BE2C (cell line): ENCODE data around the gene JAK3.

Experiments used
- DNase-seq: peaks from one replicate; pipeline ENCODE4 v3.0.0-alpha.2; 2020
- H3K27me3 ChIP-seq: fragments of 250-450 bp; sonication (Bioruptor Pico); 2 replicates; pipeline ENCODE4 v1.5.1; 2020; ENCODE audit warnings: mild to moderate bottlenecking
- H3K36me3 ChIP-seq: fragments of 250-450 bp; sonication (Bioruptor Pico); 2 replicates; pipeline ENCODE4 v1.5.1; 2020; ENCODE audit warnings: mild to moderate bottlenecking
- H3K4me1 ChIP-seq: fragments of 250-450 bp; sonication (Bioruptor Pico); 2 replicates; pipeline ENCODE4 v1.5.1; 2020
- H3K4me3 ChIP-seq: 2 replicates; pipeline ENCODE4 v1.5.1; 2011; ENCODE audit warnings: low read depth, low read length
- H3K9me3 ChIP-seq: fragments of 250-450 bp; sonication (Bioruptor Pico); 2 replicates; pipeline ENCODE4 v1.5.1; 2020
- TF ChIP-seq, protein P1 (sequence below): IDR thresholded peaks from 2 replicates; pipeline ENCODE4 v1.5.1; 2012; ENCODE audit warnings: mild to moderate bottlenecking, low read depth, low read length

Gene JAK3

GRCh38 chr19:17830567-17831418 lies 17.0 kb downstream of the JAK3 start:
- TF ChIP-seq, protein P1, sequence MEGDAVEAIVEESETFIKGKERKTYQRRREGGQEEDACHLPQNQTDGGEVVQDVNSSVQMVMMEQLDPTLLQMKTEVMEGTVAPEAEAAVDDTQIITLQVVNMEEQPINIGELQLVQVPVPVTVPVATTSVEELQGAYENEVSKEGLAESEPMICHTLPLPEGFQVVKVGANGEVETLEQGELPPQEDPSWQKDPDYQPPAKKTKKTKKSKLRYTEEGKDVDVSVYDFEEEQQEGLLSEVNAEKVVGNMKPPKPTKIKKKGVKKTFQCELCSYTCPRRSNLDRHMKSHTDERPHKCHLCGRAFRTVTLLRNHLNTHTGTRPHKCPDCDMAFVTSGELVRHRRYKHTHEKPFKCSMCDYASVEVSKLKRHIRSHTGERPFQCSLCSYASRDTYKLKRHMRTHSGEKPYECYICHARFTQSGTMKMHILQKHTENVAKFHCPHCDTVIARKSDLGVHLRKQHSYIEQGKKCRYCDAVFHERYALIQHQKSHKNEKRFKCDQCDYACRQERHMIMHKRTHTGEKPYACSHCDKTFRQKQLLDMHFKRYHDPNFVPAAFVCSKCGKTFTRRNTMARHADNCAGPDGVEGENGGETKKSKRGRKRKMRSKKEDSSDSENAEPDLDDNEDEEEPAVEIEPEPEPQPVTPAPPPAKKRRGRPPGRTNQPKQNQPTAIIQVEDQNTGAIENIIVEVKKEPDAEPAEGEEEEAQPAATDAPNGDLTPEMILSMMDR, result no peak
- H3K4me1 ChIP-seq, result no peaks in the 10 kb centered on the region
- H3K9me3 ChIP-seq, result no peaks in the 10 kb centered on the region
- peak; percentile 99 for DNase-seq
- H3K36me3 ChIP-seq, result no peaks in the 10 kb centered on the region
- H3K27me3 ChIP-seq, result no peaks in the 10 kb centered on the region
- H3K4me3 ChIP-seq, result peak overlapping the region; percentile 68

GRCh38 chr19:17829855-17830566 lies 17.8 kb downstream of the JAK3 start:
- Histone ChIP-seq H3K4me1 (no peaks in the 10 kb centered on the region), H3K27me3 (no peaks in the 10 kb centered on the region), H3K36me3 (no peaks in the 10 kb centered on the region), H3K4me3 (peak overlapping the region; percentile 68), H3K9me3 (no peaks in the 10 kb centered on the region)
- TF ChIP-seq, protein P1, result peak; percentile 11; the same call in 1 of the 2 replicates
- peak; percentile 84 for DNase-seq

DNA sequence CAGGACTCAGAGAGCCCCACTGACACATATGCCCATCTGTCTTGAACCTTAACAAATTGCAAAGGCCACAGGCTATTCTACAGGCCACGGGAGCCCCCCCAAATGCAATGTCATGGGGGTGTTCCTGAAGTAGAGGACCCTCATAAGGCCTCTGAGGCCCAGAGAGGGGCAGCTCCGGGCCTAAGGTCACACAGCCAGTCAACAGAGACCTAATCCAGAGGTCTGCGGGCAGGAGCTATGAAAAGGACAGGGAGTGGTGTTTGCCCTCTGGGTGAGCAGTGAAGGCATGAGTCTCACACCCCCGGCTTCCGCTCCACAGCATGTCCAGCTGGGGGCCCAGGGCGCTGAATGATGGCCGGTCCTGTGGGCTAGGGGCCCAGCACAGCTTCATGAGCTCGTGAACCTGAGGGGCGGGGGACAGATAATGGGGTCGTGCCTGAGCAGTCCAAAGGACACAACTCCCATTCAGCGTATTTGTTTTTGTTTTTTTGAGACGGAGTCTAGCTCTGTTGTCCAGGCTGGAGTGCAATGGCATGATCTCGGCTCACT lies 21.2 kb downstream of the JAK3 start:
- no peak for DNase-seq
- Histone ChIP-seq H3K9me3 (no peaks in the 10 kb centered on the region), H3K27me3 (no peaks in the 10 kb centered on the region), H3K4me3 (no peak overlapping the region), H3K4me1 (no peaks in the 10 kb centered on the region), H3K36me3 (no peaks in the 10 kb centered on the region)
- TF ChIP-seq, protein P1, result no peak

- H3K4me3 ChIP-seq, result no peak overlapping the region
- H3K36me3 ChIP-seq, result no peaks in the 10 kb centered on the region
- TF ChIP-seq, protein P1, result no peak
- no peaks in the 10 kb centered on the region for H3K27me3 ChIP-seq
- DNase-seq, result no peak
- no peaks in the 10 kb centered on the region for H3K9me3 ChIP-seq
- no peaks in the 10 kb centered on the region for H3K4me1 ChIP-seq
Observed at GRCh38 chr19:17824339-17824738, 23.4 kb downstream of the JAK3 start.

DNA sequence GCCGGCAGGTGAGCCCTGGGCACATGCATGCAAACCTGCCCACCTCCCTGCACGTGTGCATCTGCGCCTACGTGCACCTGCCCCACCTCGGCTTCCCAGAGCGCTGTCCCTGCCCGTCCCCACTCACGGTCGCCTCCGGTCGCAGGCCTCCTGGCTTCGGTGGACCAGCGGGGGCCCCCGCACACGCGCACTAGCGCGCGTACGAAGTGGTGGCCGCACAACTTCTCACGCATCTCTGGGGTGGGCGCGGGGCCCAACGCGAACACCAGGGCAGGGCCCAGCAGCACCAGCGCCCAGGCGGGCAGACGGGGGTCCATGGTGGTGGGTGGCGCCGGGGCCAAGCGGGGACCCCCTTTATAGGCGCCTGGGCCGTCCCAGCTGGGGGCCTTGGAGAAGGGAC lies 26.6 kb downstream of the JAK3 start, which contains the start of gene INSL3:
Gene INSL3, minus strand, starts transcription at position 330 of the 400 bp plus-strand sequence. Its CDS starts 13 bp downstream, at position 317.
- Histone ChIP-seq H3K36me3 (no peaks in the 10 kb centered on the region), H3K4me3 (no peak within 1 kb of the TSS), H3K4me1 (no peaks in the 10 kb centered on the region), H3K9me3 (no peaks in the 10 kb centered on the region; the same call in 1 of the 2 replicates), H3K27me3 (no peaks in the 10 kb centered on the region)
- TF ChIP-seq, protein P1, result no peak
- no peak for DNase-seq
